SW 1271 (cell line): ENCODE measurements around the gene C20orf141.
"Not testable (repeated sequence)": the region's sequence is repeated elsewhere in the genome, so short reads cannot be mapped to it uniquely, and the experiment has no call there.

Experiments
- DNase-seq, 2 experiments: peaks; one replicate each; lab custom pipeline; 2025; lab: John Stamatoyannopoulos, UW

The C20orf141 gene, protein sequence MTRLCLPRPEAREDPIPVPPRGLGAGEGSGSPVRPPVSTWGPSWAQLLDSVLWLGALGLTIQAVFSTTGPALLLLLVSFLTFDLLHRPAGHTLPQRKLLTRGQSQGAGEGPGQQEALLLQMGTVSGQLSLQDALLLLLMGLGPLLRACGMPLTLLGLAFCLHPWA

DNA sequence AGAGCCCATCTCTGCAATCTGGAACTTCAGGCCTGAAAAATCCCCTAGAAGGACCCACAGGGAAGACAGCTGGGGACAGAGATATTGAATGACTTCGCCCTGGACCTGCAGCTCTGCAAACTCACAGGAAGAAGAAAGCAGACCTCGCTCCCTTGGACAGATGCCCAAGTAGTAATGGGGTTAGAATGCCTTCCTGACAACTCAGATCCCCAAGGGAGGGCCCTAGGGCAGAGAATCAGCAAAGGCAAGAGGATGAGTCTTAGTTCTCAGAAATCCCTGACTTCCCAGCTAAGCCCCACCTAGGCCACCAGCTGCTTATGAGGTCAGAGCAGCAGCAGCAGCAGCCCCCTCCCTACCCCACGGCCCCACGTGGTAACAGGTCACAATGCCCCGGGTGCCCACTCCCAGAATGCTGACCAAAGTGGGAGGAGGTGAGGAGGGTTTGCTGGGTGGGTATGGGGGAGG, at the start of gene C20orf141:
Gene C20orf141 (plus strand): TSS at position 401 of the 465 bp plus-strand sequence. CDS start 198 bp downstream, outside the sequence.
- peak; percentile 73 to 88 for DNase-seq

DNA sequence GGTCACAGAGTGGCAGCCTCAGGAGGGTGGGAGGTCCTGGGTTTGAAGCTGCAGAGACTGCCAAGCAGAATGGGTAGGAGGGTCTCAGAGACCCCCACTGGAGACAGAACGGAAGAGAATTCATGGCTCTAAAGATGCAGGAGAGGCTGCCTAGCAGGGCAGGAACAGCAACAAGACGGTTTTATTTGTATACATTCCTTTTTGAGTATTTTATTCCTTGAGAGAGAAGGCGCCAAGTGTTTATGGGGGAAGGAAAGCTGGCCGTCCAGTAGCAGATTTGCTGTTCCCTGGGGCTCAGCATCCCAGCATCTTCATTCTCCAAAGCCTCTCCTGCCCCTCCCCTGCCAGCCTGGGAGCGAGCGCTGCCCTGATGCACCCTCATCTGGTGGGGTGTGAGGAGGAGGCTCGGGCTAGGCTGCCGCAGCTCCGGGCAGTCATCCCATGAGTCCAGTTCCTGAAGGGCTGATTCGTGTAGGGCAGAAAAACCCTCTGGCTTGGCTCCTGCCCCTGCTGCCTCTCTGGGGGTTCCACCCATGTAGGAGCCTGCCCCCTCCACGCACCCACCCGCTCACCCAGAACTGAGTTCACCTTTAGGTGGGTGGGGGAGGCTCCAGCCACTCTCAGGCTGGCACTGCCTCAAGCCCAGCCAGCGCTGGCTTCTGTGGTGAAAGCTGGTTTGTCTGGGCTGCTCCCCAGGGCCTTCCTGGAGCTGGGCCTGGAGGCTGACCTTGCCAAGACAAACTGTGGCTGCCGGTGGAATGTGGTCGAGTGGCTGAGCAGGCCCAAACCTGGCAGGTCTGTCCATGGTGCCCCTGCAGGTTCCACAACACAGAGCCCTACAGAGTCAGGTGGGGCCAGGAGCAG, 46.8 kb upstream of the C20orf141 start:
- no peak for DNase-seq

DNA sequence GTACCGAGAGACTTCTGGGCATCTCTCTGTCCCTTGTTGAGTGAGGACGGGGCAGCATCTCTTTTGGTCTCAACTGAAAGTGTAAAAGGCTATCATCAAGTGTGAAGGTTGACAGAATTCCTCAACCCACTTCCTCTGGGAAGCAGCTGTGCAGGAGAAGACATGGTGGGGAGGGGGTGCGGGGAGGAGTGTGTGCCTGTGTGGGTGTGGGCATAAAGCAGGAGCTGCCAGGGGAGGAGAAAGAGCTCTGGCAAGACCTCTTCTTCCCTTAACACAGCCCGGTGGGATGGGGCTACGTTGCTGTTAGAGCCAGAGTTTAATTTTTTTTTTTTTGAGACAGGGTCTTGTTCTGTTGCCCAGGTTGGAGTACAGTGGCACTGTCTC, 46.2 kb upstream of the C20orf141 start:
- DNase-seq = no peak

DNA sequence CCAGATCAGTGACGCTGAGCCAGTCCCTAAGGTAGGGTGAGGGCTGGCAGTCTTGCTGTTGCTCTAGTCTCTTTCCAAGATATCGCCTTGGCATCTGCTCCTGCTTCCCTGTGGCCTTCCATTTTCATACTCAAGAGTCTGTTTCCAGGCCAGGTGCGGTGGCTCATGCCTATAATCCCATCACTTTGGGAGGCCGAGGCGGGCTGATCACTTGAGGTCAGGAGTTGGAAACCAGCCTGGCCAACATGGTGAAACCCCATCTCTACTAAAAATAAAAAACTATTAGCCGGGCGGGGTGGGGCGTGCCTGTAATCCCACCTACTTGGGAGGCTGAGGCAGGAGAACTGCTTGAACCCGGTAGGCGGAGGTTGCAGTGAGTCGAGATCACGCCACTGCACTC, 44.7 kb upstream of the C20orf141 start:
- not testable (repeated sequence) for DNase-seq

DNA sequence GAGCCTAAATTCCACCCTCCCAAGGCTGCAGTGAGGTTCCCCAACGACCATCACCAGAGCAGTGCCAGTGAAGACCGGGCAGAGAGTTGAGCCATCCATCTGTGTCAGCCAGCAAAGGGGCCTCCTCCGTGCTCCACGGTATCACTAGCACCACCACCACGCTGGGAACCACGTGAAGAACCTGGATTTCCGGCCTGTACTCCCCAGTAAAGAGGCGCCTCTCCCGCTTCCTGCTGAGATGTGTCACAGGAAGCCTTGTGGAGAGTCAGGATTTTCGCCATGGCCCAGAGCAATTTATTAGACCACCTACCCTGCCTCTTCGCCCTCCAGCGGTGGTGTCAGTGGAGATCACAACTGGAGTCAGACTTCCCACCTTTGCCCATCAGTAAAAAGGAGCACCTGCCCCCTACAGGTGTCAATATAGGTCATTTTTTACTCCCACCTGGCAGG, 43.1 kb upstream of the C20orf141 start:
- no peak for DNase-seq

DNA sequence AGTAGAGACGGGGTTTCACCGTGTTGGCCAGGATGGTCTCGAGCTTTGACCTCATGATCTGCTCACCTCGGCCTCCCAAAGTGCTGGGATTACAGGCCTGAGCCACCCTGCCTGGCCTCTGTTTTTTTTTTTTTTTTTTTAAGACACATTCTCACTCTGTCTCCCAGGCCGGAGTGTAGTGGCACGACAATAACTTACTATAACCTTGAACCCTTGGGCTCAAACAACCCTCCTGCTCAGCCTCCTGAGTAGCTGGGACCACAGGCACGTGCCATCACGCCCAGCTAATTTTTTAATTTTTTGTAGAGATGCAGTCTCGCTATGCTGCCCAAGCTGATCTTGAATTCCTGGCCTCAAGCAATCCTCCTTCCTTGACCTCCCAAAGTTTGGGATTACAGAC, 41.0 kb upstream of the C20orf141 start:
- no peak for DNase-seq

DNA sequence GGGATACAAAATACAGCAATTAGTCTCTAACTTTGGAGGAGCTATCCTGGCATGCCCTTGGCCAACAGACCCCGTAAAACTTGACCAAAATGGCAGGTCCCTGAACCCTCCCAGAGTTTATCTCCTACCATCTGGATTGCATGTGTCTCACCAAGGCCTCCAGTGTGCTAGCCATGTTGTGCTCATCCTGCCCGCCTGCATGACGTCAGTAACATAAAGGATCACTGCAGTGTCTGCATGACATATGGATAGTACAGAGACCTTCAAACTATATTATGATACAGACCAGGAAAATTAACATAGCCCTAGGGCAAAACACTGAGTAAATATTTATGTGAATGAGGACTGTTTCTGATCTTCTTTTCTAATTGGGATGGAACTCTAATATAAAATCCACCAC, 39.6 kb upstream of the C20orf141 start:
- DNase-seq = no peak

DNA sequence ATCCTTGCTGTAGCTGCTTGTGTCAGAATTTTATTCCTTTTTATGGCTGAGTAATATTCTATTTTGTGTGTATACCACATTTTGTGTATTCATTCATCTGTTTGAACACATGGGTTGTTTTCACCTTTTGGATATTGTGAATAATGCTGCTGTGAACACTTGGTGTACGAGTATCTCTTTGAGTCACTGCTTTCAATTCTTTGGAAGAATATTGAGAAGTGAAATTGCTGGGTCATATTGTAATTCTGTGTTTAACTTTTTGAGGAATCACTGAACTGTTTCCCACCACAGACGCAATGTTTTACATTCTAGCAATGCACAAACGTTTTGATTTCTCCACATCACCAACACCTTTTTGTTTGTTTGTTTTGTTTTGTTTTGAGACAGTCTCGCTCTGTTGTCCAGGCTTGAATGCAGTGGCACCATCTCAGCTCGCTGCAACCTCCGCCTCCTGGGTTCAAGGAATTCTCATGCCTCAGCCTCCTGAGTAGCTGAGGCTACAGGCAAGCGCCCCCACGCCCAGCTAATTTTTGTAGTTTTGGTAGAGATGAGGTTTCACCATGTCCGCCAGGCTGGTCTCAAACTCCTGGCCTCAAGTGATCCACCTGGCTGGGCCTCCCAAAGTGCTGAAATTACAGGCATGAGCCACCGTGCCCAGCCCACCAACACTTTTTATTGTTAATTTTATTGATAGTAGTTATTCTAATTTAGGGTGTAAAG, 36.0 kb upstream of the C20orf141 start:
- DNase-seq = no peak

DNA sequence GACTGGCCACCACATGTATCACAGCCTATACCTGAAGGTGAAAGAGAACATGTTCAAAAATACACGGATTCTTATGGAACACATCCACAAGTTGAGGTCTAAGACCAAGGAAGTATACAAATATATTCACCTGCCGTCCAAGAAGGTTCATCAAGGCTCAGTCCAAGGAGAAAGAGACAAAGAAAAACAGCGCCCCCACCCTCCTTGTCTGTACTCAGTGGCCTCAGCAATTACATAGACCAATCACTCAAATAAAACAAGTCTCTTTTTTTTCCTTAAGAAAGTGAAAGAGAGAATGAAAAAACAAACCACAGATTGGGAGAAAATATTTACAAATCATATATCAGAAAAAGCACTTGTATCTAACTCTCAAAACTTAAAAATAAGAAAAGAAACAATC, 33.8 kb upstream of the C20orf141 start:
- DNase-seq = no peak

DNA sequence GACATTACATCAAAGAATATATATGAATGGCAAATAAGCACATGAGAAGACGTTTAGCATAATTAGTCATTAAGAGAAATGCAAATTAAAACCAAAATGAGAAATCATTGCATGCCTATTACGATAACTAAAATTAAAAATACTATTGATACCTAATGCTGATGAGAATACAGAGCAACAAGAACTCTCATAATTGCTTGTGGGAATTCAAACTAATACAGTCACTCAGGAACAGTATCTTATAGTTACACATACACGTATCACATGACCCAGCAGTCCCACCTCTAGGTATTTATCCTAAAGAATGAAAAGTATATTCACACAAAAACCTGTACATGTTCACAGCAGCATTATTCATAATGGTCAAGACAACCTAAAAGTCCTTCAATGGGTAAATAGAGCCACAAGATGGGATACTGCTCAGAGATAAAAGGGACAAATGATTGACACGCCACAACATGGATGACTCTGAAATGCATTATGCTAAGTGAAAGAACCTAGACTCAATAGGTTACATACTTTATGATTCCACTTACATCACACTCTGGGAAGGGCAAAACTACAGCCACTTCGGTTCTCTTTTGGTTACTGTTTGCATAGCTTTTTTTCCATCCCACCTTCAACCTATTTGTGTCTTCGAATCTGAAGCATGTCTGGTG, 30.8 kb upstream of the C20orf141 start:
- DNase-seq = no peak

DNA sequence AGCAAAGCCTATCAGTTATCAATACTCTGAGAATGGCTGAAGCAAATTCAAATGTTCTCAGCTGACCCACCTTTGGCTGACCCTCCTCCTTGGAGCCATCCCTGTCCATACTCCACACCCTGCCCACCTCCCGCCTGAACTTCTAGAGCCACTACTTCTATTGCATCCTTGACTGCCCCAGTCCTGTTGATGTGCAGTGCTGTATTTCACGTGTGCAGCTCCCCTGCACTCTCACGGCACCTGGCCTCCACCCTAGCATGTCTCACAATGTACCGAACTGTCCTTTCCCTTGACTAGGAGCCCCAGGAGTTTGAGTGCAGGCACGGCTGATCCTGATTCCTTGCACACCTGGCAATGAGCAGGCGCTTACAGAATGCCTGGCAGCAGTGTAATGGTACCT, 21.3 kb upstream of the C20orf141 start:
- DNase-seq = no peak

DNA sequence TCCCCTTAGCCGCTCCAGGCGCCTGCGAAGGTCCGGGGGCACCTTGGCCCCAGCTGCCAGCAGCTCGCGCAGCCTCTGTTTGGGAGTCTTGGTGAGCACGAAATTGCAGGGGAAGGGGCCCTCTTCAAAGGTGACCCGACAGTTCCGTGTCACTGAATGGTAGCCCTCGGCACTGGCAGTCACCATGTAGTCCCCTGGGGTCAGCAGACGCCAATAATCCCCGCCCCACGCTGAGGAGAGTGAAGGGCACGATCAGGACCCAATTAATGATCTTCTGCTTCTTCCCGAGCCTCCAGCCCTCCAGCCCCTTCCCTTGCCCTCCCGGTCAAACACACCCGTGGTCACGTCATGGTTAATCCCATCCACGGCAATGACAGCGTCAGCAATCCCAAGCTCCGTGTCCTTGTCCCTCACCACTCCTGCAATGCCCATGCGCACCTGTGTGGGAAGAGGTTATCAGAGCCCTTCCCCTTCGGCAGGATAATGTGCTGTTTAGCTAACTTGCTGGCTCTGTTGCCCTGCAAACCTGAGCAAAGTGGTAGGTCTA, 20.5 kb upstream of the C20orf141 start:
- DNase-seq = no peak

DNA sequence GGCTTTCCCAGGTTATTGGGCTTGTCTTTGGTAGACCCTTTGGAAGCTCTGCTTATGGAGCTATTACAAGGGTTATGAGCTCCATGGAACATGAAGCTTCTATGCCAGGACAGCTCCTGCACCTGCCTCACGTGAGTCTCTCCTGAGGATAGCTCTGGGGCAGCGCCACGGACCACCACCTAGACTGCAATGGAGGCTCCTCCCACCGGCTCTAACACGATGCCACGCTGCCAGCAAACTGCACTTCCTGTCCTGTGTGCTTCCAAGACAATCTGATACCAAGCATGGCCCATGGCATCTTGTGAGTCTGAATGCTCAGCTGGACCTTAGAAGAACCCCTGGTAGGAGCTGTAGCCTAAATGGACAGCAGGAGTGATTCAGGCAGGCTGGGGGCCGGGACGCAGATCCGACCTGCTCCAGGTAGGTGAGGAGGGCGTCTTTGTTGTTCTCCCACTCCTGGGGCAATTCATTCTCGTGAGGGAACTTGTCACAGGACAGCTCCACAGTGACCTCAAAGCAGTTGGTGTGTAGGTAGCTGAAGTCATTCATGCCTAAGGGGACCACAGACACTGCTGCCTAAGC, 19.8 kb upstream of the C20orf141 start:
- no peak for DNase-seq

DNA sequence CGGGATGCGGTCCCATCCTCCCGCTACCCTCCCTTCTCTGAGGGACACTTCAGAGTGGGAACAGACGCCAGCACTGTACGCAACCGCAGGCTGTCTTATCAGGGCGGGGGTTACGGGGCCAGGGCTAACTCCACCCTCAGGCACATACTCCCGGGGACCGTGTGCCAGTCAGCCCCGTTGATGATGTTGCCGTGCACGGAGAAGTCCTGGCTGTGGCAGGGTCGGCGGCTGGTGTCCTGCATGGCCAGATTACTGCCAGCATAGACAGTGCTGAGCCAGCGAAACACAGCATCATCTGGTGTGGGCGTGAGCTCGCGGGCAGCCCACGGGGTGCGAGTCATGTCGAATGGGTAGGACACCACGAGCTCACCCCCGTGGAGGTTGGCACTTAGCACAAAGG, 19.3 kb upstream of the C20orf141 start:
- no peak for DNase-seq

DNA sequence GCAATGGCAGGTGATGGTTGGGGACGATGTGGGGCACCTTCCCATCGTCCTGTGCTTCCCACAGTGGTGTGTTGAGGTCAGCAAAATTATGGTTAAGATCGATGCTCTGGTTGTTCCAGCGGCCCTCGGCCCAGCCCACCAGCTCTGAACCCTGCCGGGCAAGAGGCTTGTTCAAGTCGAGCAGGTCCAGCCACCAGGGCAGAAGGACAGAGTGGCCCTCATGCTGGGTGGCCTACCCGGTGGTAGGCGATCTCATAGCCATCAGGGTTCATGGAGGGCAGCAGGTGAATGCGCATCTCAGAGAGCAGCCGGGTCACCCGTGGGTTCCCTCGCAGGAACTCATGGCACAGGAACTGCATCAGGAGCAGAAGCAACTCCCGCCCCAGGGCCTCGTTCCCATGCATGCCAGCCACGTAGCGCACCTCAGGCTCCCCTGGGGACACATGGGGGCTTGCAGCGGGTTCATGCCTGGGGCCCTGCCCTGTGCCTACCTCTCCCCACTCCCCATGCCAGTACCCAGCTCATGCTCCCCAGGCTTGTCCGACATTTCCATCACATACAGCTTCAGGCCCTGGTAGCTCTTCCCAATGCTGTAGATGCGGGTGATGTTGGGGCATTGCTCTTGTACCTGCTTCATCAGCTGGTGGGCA, 18.7 kb upstream of the C20orf141 start:
- DNase-seq = no peak

DNA sequence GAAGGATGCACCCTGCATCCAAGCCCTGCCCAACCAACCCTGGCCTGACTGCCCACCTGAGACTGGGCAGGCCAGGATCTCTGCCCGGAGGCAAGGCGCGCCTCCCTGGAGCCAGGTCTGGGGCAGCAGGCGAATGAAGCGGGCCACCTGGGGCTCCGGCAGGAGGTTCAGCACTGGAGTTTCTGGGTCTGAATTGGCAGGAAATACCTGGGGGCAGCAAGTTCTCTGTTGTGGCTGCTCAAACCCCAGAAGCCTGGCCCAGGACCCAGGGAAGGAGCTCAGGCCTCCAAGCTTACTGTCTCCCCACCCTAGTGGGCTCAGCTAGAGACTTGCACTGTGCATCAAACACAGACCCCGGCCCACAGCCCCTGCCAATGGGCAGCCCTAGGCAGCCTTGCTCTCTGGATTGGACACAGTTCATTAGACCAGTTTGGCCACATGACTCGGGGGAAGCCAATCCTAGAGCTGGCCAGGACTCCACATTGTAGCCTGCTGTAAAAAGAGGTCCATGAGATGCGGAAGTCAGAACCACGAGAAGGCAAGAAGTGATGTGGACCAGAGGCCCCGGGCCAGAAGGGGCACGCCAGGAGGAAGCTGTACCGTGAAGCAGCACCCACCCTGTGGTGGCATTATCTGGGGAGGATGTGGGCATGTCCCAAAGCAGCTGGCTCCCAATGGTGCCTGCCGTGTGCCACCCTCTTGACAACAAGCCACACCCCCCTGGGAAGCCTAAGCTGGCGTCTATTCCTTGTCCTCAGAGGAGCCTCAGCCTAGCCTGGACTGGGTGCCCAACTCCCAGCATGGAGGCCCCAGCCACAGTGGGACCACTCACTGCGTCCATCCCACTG, 17.4 kb upstream of the C20orf141 start:
- no peak for DNase-seq

DNA sequence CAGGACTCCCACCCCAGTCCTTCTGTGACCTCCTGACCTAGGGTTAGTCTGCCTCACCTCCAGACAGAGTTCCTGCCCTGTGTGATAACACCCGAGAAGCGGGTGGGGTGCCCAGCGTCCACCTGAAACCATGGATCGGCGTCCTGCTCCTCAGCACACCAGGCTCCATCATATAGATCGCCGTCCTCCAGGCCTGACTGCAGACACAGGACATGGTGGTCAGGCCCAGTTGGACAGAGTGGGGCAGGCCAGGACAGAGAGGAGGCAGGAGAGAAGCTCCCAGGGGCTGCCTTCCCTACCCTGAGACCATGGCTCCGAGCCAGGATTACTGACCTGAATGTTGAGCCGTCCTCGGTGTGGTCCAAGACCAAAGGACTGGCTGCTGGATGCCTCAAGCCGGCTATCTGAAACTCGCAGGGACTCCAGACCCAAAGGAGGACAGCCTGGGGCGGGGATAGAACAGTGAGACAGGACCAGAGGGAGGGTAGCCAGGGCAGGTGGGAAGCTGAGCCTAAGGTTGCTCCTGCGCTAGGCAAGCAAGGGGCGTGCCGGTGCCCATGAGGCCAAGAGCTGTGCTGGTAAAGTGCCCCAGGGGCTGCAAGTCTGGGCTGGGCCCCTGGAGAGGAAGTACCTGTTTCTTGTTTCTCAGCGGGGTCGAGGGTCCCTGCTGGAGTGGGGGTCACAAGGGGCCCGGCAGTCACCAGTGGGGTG, 16.5 kb upstream of the C20orf141 start:
- no peak for DNase-seq

DNA sequence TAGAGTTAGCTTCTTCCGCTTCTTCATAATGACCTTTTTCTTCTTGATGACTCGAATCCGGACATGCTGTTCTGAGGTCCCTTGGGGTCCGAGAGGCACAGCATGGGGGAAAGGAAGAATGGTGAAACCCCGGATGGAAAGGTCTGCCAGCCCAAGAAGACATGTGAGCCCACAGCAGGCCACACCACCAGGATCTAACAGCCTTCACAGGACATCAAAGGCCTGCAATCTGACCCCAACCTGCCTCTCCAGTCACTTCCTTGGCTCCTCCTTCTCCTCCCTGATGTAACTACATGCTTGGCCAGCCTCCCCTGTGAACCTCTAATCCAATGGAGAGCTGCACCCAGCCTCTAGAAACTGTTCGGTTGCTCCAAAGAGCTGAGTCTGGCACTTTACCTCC, 16.0 kb upstream of the C20orf141 start:
- no peak for DNase-seq

DNA sequence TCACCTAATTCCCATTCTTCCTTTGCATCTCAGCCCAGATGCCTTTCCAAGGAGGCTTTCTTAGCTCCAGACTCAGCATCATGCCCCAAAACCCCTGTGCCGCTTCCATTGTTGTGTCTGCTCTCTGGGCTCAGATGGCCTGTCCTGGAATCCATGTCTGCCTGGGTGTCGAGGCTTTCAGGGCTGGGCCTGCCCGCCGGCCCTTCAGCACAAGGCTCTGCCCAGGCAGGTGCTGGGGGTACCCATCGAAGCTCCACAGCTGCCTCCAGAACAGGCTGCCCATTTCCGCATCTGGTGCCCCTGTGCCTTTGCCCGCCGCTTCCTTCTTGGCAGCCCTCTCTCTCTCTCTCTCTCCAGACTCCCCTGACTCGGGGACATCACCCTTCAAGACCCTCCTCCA, 15.5 kb upstream of the C20orf141 start:
- DNase-seq = no peak
